Measurements from ENCODE around the gene ADAMTS15. TPM values are rescaled to one million over a fixed set of nuclear protein-coding genes. Genes with fewer than 3 reads are reported as not detected.

Gene ADAMTS15
- total and polyA plus RNA-seq, 2 donors (not counting 1 experiment from before 2014, with no cell fraction given) = not detected

- Mint-ChIP-seq H3K4me1 (peaks cover 13% of the 10 kb centered on the region), H3K4me3 (no peak overlapping the region), H3K27me3 (peaks cover 66% of the 10 kb centered on the region), H3K9me3 (ENCODE audit: insufficient read depth) (no peaks in the 10 kb centered on the region), H3K27ac (no peak overlapping the region)
- H3K27me3 ChIP-seq (replicated peaks in 1 of 4; ENCODE audit: control extremely low read depth in 1 of 4, control insufficient read depth in 3 of 4, insufficient read depth in 4 of 4, low read length in 3 of 4) = peaks cover 0 to 47% (median 29%) of the 10 kb centered on the region in 4 experiments
- POLR2A ChIA-PET = no interaction called here
- 86% methylated on average over 7 of the region's 8 CpGs for WGBS (ENCODE audit: insufficient coverage)
- H2AFZ ChIP-seq (ENCODE audit: insufficient read depth, low read depth, low read length, poor library complexity, severe bottlenecking) = no peak overlapping the region
- no peaks in the 10 kb centered on the region for H3K79me2 ChIP-seq (ENCODE audit: control insufficient read depth, insufficient read depth, low read length)
- H3K36me3 ChIP-seq (replicated peaks in 1 of 2; ENCODE audit: control extremely low read depth in 1 of 2, control insufficient read depth in 1 of 2, extremely low read depth in 1 of 2, insufficient read depth in 2 of 2, low read length in 1 of 2) = no peaks in the 10 kb centered on the region
- no peak overlapping the region for H3K4me3 ChIP-seq (ENCODE audit: control extremely low read depth in 1 of 5, extremely low read depth in 1 of 5, insufficient read depth in 1 of 5, low read depth in 2 of 5, low read length in 4 of 5)
- no peak for DNase-seq
- no peak overlapping the region for H3K27ac ChIP-seq (ENCODE audit: low read length in 2 of 2)
- H3K9ac ChIP-seq (ENCODE audit: low read length) = no peak overlapping the region
- CTCF ChIA-PET = interaction anchor here (0.5 kb wide), 1 partner anchor 502 kb away, joined by 3 read pairs; no protein-coding TSS in a partner anchor
- intact Hi-C loops (cut with micrococcal nuclease) = no loop called here
- no peaks in the 10 kb centered on the region for H4K20me1 ChIP-seq (ENCODE audit: control insufficient read depth, insufficient read depth, low read length, poor library complexity, severe bottlenecking)
- peaks cover 9 to 17% of the 10 kb centered on the region in 2 donors for H3K4me1 ChIP-seq (ENCODE audit: control insufficient read depth in 2 of 2, insufficient read depth in 2 of 2, low read length in 2 of 2)
- H3K4me2 ChIP-seq (replicated peaks; ENCODE audit: low read depth, low read length, poor library complexity, severe bottlenecking) = no peak overlapping the region
- TF ChIP-seq CTCF (IDR thresholded peaks at IDR 0.05) (no peak), EZH2 (IDR thresholded peaks at IDR 0.05; ENCODE audit: borderline replicate concordance, insufficient read depth, low read depth, low read length, poor library complexity, severe bottlenecking) (no peak)
- no peak for ATAC-seq (ENCODE audit: low read depth)
- peaks cover 0 to under 1% (median 0%) of the 10 kb centered on the region in 3 donors for H3K9me3 ChIP-seq (ENCODE audit: control extremely low read depth in 1 of 3, control insufficient read depth in 2 of 3, insufficient read depth in 1 of 3, low read length in 2 of 3)
Measured at GRCh38 chr11:130425156-130425555, 23.3 kb upstream of the ADAMTS15 start.

- Histone ChIP-seq H3K9ac (ENCODE audit: low read length) (no peak overlapping the region), H3K79me2 (ENCODE audit: control insufficient read depth, insufficient read depth, low read length) (no peaks in the 10 kb centered on the region), H3K4me3 (ENCODE audit: control extremely low read depth in 1 of 5, extremely low read depth in 1 of 5, insufficient read depth in 1 of 5, low read depth in 2 of 5, low read length in 4 of 5) (no peak overlapping the region), H3K27ac (ENCODE audit: low read length in 2 of 2) (no peak overlapping the region), H3K4me2 (replicated peaks; ENCODE audit: low read depth, low read length, poor library complexity, severe bottlenecking) (no peak overlapping the region), H3K27me3 (replicated peaks in 1 of 4; ENCODE audit: control extremely low read depth in 1 of 4, control insufficient read depth in 3 of 4, insufficient read depth in 4 of 4, low read length in 3 of 4) (peaks cover 0 to 55% (median 28%) of the 10 kb centered on the region in 4 experiments), H3K4me1 (ENCODE audit: control insufficient read depth in 2 of 2, insufficient read depth in 2 of 2, low read length in 2 of 2) (peaks cover 9 to 17% of the 10 kb centered on the region in 2 donors), H3K36me3 (replicated peaks in 1 of 2; ENCODE audit: control extremely low read depth in 1 of 2, control insufficient read depth in 1 of 2, extremely low read depth in 1 of 2, insufficient read depth in 2 of 2, low read length in 1 of 2) (no peaks in the 10 kb centered on the region), H3K9me3 (ENCODE audit: control extremely low read depth in 1 of 3, control insufficient read depth in 2 of 3, insufficient read depth in 1 of 3, low read length in 2 of 3) (no peaks in the 10 kb centered on the region), H2AFZ (ENCODE audit: insufficient read depth, low read depth, low read length, poor library complexity, severe bottlenecking) (no peak overlapping the region), H4K20me1 (ENCODE audit: control insufficient read depth, insufficient read depth, low read length, poor library complexity, severe bottlenecking) (no peaks in the 10 kb centered on the region)
- Mint-ChIP-seq H3K9me3 (ENCODE audit: insufficient read depth) (no peaks in the 10 kb centered on the region), H3K27ac (no peak overlapping the region), H3K4me1 (peaks cover 14% of the 10 kb centered on the region), H3K27me3 (peaks cover 65% of the 10 kb centered on the region), H3K4me3 (peak overlapping the region; percentile 29)
- ChIA-PET CTCF (interaction anchor here (0.9 to 1.3 kb wide), 2 partner anchors 213 to 436 kb away, joined by 5 to 6 read pairs; no protein-coding TSS in a partner anchor), POLR2A (no interaction called here)
- WGBS (ENCODE audit: insufficient coverage) = 60% methylated on average over 5 of the region's 5 CpGs
- intact Hi-C loops (cut with micrococcal nuclease) = no loop called here
- TF ChIP-seq EZH2 (IDR thresholded peaks at IDR 0.05; ENCODE audit: borderline replicate concordance, insufficient read depth, low read depth, low read length, poor library complexity, severe bottlenecking) (no peak), CTCF (IDR thresholded peaks at IDR 0.05) (no peak)
- DNase-seq (no peak), ATAC-seq (ENCODE audit: low read depth) (no peak)
Measured at GRCh38 chr11:130426223-130426836, 22.1 kb upstream of the ADAMTS15 start.

Data from B cell (primary cell).